Caco-2 (cell line): Measurements from ENCODE around the gene MPP3. TPM values are rescaled to one million over a fixed set of nuclear protein-coding genes. Genes with fewer than 3 reads are reported as not detected.
A peak's percentile ranks its signal among the peaks of the same experiment; 100 is the strongest.
"Not testable (repeated sequence)": the region's sequence is repeated elsewhere in the genome, so short reads cannot be mapped to it uniquely, and the experiment has no call there.

Experiments
- BruUV-seq: library from RNA; stranded (reverse); fragments of 400-500 nt; replicated peaks from 2 replicates; lab custom pipeline; 2021; lab: Mats Ljungman, UMichigan
- CTCF ChIA-PET: fragments of 300-600 bp; sonication (Branson Sonifier 250); formaldehyde crosslinking; loops from one replicate; lab custom pipeline; 2022; ENCODE audit warnings: antibody characterized with exemption; lab: Charles Lee
- POLR2A ChIA-PET: fragments of 300-600 bp; sonication (Branson Sonifier 250); formaldehyde crosslinking; loops from one replicate; lab custom pipeline; 2022; ENCODE audit warnings: antibody characterized with exemption; lab: Charles Lee
- DNase-seq, 2 experiments: peaks; one replicate each; pipeline versions ENCODE4 v3.0.0 to v3.0.0-alpha.2; 2020 to 2022
- H3K27me3 ChIP-seq: replicated peaks from 2 replicates; pipeline ENCODE4 v1.6.0; 2011; ENCODE audit warnings: low read length; ENCODE audit not compliant: control insufficient read depth, insufficient read depth
- H3K36me3 ChIP-seq: 2 replicates; pipeline ENCODE4 v1.5.1; 2011; ENCODE audit warnings: low read length; ENCODE audit not compliant: control insufficient read depth, insufficient read depth
- H3K4me1 ChIP-seq: fragments of 250-450 bp; sonication (Bioruptor Pico); 2 replicates; pipeline ENCODE4 v1.5.1; 2020; ENCODE audit warnings: mild to moderate bottlenecking
- H3K4me3 ChIP-seq: 2 replicates; pipeline ENCODE4 v1.5.1; 2011; ENCODE audit warnings: low read depth, mild to moderate bottlenecking, control low read depth, low read length
- H3K9me3 ChIP-seq: fragments of 250-450 bp; sonication (Bioruptor Pico); 2 replicates; pipeline ENCODE4 v1.5.1; 2020; ENCODE audit warnings: mild to moderate bottlenecking, moderate library complexity
- H3K27ac Mint-ChIP-seq: one replicate; pipeline ENCODE4 v1.8.0; 2022; ENCODE audit warnings: mixed read lengths; ENCODE audit not compliant: unreplicated experiment
- H3K27me3 Mint-ChIP-seq: one replicate; pipeline ENCODE4 v1.8.0; 2022; ENCODE audit warnings: mixed read lengths; ENCODE audit not compliant: insufficient read depth, unreplicated experiment
- H3K36me3 Mint-ChIP-seq: one replicate; pipeline ENCODE4 v1.8.0; 2022; ENCODE audit warnings: mild to moderate bottlenecking, mixed read lengths; ENCODE audit not compliant: insufficient read depth, unreplicated experiment
- H3K4me1 Mint-ChIP-seq: one replicate; pipeline ENCODE4 v1.8.0; 2022; ENCODE audit warnings: low read depth, mixed read lengths; ENCODE audit not compliant: unreplicated experiment
- H3K4me3 Mint-ChIP-seq: one replicate; pipeline ENCODE4 v1.8.0; 2022; ENCODE audit warnings: mild to moderate bottlenecking, moderate library complexity, mixed read lengths; ENCODE audit not compliant: unreplicated experiment
- H3K9me3 Mint-ChIP-seq: one replicate; pipeline ENCODE4 v1.8.0; 2022; ENCODE audit warnings: mixed read lengths; ENCODE audit not compliant: unreplicated experiment
- CTCF ChIP-seq, 2 experiments: fragments of 200-600 bp in 1 of 2; IDR thresholded peaks; 1 replicate in 1 of 2; 2 replicates in 1 of 2; pipeline versions ENCODE4 v1.5.1 to v1.8.0; 2011 to 2022; ENCODE audit warnings: antibody characterized with exemption in 1 of 2, control low read depth in 1 of 2, inconsistent platforms in 1 of 2, low read depth in 1 of 2, low read length in 1 of 2, mild to moderate bottlenecking in 1 of 2, moderate library complexity in 1 of 2; ENCODE audit not compliant: insufficient read depth in 1 of 2, severe bottlenecking in 1 of 2, unreplicated experiment in 1 of 2
- intact Hi-C: fragments of 100-400 bp; cut with micrococcal nuclease; formaldehyde crosslinking; loops from one replicate; pipeline ENCODE4 v1.10.0; 2022; ENCODE audit not compliant: unreplicated experiment
- total RNA-seq: library from RNA; stranded (reverse); gene quantifications from 2 replicates; pipeline ENCODE4 v1.2.3, GENCODE V29; 2022

Gene MPP3
- total RNA-seq, 1 experiment from 2014 or later, result 7.9 TPM

GRCh38 chr17:43842975-43843325, 10.0 kb upstream of the MPP3 start:
- no peaks in the 10 kb centered on the region for H3K27me3 ChIP-seq
- peaks cover 20% of the 10 kb centered on the region for H3K4me1 Mint-ChIP-seq
- TF ChIP-seq CTCF (IDR thresholded peaks at IDR 0.05; ENCODE audit: insufficient read depth in 1 of 2, low read depth in 1 of 2, low read length in 1 of 2, severe bottlenecking in 1 of 2, unreplicated experiment in 1 of 2), result no peak
- no peak for DNase-seq
- BruUV-seq, result no TSS peak
- ChIA-PET POLR2A (interaction anchor here (3.0 kb wide), 1 partner anchor 65 kb away, joined by 16 read pairs; the partner anchor contains the start of gene DUSP3), CTCF (no interaction called here)
- H3K9me3 Mint-ChIP-seq, result no peaks in the 10 kb centered on the region
- no peaks in the 10 kb centered on the region for H3K36me3 Mint-ChIP-seq
- no peaks in the 10 kb centered on the region for H3K36me3 ChIP-seq
- H3K9me3 ChIP-seq, result no peaks in the 10 kb centered on the region
- H3K27me3 Mint-ChIP-seq, result peaks cover 7% of the 10 kb centered on the region
- H3K4me3 Mint-ChIP-seq, result peak overlapping the region; percentile 63
- no peak overlapping the region for H3K4me3 ChIP-seq
- intact Hi-C loops, result no loop called here
- peaks cover 13% of the 10 kb centered on the region; the same call in 1 of the 2 replicates for H3K4me1 ChIP-seq
- H3K27ac Mint-ChIP-seq, result no peak overlapping the region

- H3K36me3 Mint-ChIP-seq, H3K27ac Mint-ChIP-seq, H3K9me3 ChIP-seq, intact Hi-C loops, H3K27me3 Mint-ChIP-seq, H3K27me3 ChIP-seq, H3K36me3 ChIP-seq, H3K9me3 Mint-ChIP-seq, BruUV-seq: not testable (repeated sequence)
- peak overlapping the region; percentile 11 for H3K4me3 ChIP-seq
- Mint-ChIP-seq H3K4me3 (peak overlapping the region; percentile 63), H3K4me1 (peaks cover 20% of the 10 kb centered on the region)
- H3K4me1 ChIP-seq, result peaks cover 13% of the 10 kb centered on the region; the same call in 1 of the 2 replicates
- ChIA-PET CTCF (interaction anchor here (0.6 to 1.0 kb wide), 5 partner anchors 22 to 227 kb away, joined by 3 to 6 read pairs (median 3); no protein-coding TSS in a partner anchor), POLR2A (interaction anchor here (0.6 to 3.0 kb wide), 2 partner anchors 64 to 457 kb away, joined by 3 to 16 read pairs; partner anchors contain the start of gene DUSP3)
- peak; percentile 46 to 63 for DNase-seq
Measured at GRCh38 chr17:43842091-43842974, 9.4 kb upstream of the MPP3 start.

GRCh38 chr17:43841282-43841681, 8.3 kb upstream of the MPP3 start:
- H3K36me3 Mint-ChIP-seq, result no peaks in the 10 kb centered on the region
- CTCF ChIA-PET, result interaction anchor here (0.8 to 1.0 kb wide), 4 partner anchors 24 to 103 kb away, joined by 3 read pairs; no protein-coding TSS in a partner anchor
- no peaks in the 10 kb centered on the region for H3K36me3 ChIP-seq
- H3K9me3 Mint-ChIP-seq, result no peaks in the 10 kb centered on the region
- peaks cover 20% of the 10 kb centered on the region for H3K4me1 Mint-ChIP-seq
- no peak for DNase-seq
- intact Hi-C loops, result no loop called here
- H3K4me1 ChIP-seq, result peaks cover 13% of the 10 kb centered on the region; the same call in 1 of the 2 replicates
- no TSS peak for BruUV-seq
- no peak overlapping the region for H3K27ac Mint-ChIP-seq
- no peak overlapping the region for H3K4me3 ChIP-seq
- no peaks in the 10 kb centered on the region for H3K9me3 ChIP-seq
- H3K27me3 Mint-ChIP-seq, result peaks cover 10% of the 10 kb centered on the region
- POLR2A ChIA-PET, result interaction anchor here (3.0 kb wide), 1 partner anchor 63 kb away, joined by 16 read pairs; the partner anchor contains the start of gene DUSP3
- H3K4me3 Mint-ChIP-seq, result peak overlapping the region; percentile 63
- no peak for TF ChIP-seq CTCF (IDR thresholded peaks at IDR 0.05; ENCODE audit: insufficient read depth in 1 of 2, low read depth in 1 of 2, low read length in 1 of 2, severe bottlenecking in 1 of 2, unreplicated experiment in 1 of 2)
- no peaks in the 10 kb centered on the region for H3K27me3 ChIP-seq
